Measurements from ENCODE around the gene HMBS. TPM values are rescaled to one million over a fixed set of nuclear protein-coding genes. Genes with fewer than 3 reads are reported as not detected.
A peak's percentile ranks its signal among the peaks of the same experiment; 100 is the strongest.
"Not testable (repeated sequence)": the region's sequence is repeated elsewhere in the genome, so short reads cannot be mapped to it uniquely, and the experiment has no call there.

The HMBS gene
- total RNA-seq, 6 experiments from 2014 or later: 31.1 to 45.6 (median 41.9) TPM

DNA sequence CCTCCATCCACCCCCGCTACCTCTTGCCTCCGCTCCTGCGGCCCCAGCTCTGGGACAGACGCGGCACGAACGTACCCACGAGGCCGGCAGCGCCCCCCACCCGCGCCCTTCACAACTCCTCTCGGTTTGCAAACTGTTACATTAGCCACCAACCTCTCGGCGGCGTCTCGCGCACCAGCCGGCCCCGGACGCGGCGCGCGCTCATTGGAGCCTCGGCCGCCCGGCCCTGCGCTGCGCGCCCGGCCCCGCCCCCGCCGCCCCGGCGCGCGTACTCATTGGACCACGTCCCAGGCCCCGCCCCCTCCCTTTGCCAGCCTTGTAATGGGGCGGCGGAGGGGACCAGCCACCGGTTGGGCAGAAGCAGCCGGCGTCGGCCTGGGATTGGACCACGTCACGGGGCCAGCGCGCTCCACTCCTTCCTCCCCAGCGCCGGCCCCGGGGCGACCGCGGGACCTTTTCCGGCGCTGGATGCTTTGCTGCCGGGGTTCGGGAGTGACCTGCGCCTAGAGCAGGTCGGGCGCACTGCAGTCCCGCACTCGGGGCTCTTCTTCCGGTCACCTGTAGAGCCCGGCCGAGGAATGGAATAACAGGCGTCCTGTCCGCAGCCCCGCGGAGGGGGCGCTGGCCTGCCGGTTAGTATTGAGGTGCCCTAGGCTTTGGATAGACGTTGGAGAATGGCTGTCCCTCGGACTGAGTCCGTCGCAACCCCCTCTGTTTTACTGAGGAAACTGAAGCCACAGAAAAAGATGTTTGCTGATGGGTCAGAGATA, 27.5 kb upstream of the HMBS start, which contains the start of gene HYOU1:
TSS of gene HYOU1 (minus strand) at position 206 of the 770 bp plus-strand sequence. CDS start 1,045 bp downstream, outside the sequence.
- H3K4me1 Mint-ChIP-seq (ENCODE audit: low read depth): peaks cover 30% of the 10 kb centered on the region
- H3K36me3 Mint-ChIP-seq (ENCODE audit: low read depth): peaks cover 28% of the 10 kb centered on the region
- TF ChIP-seq, protein P1, sequence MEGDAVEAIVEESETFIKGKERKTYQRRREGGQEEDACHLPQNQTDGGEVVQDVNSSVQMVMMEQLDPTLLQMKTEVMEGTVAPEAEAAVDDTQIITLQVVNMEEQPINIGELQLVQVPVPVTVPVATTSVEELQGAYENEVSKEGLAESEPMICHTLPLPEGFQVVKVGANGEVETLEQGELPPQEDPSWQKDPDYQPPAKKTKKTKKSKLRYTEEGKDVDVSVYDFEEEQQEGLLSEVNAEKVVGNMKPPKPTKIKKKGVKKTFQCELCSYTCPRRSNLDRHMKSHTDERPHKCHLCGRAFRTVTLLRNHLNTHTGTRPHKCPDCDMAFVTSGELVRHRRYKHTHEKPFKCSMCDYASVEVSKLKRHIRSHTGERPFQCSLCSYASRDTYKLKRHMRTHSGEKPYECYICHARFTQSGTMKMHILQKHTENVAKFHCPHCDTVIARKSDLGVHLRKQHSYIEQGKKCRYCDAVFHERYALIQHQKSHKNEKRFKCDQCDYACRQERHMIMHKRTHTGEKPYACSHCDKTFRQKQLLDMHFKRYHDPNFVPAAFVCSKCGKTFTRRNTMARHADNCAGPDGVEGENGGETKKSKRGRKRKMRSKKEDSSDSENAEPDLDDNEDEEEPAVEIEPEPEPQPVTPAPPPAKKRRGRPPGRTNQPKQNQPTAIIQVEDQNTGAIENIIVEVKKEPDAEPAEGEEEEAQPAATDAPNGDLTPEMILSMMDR (IDR thresholded peaks at IDR 0.05): peak; percentile 34
- H3K9me3 Mint-ChIP-seq: no peaks in the 10 kb centered on the region
- H3K4me3 Mint-ChIP-seq: peak within 1 kb of the TSS; percentile 91
- peak within 1 kb of the TSS; percentile 92 for H3K27ac Mint-ChIP-seq
- H3K27me3 Mint-ChIP-seq (ENCODE audit: insufficient read depth): peaks cover 1% of the 10 kb centered on the region; the same call in 1 of the 2 replicates
- peak; percentile 93 for DNase-seq

DNA sequence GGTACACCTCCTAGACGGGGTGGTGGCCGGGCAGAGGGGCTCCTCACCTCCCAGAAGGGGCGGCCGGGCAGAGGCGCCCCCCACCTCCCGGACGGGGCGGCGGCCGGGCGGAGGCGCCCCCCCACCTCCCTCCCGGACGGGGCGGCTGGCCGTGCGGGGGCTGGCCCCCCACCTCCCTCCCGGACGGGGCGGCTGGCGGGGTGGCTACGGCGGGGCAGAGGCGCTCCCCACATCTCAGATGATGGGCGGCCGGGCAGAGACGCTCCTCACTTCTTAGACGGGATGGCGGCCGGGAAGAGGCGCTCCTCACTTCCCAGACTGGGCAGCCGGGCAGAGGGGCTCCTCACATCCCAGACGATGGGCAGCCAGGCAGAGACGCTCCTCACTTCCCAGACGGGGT, 25.6 kb upstream of the HMBS start:
- Mint-ChIP-seq H3K36me3 (ENCODE audit: low read depth) (peaks cover 11% of the 10 kb centered on the region), H3K4me1 (ENCODE audit: low read depth) (peaks cover 39% of the 10 kb centered on the region)
- H3K27ac Mint-ChIP-seq; H3K4me3 Mint-ChIP-seq; H3K27me3 Mint-ChIP-seq (ENCODE audit: insufficient read depth); DNase-seq; H3K9me3 Mint-ChIP-seq: not testable (repeated sequence)

DNA sequence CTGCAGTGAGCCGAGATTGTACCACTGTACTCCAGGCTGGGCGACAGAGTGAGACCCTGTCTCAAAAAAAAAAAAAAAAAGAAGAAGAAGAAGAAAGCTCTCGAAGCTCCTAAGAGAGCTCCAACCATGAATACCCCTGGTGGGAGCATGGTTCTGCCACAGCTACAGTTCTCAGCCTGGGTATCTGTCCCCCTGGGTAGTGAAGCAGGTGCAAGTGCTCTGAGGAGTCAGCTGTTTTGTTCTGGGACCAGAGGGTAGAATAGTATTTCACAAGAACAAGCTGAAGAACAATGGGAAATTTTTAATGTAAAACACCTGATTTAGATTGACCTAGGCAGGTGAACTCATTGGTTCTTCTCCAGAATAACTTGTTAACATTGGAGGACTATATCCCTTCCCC, 23.4 kb upstream of the HMBS start:
- Mint-ChIP-seq H3K36me3 (ENCODE audit: low read depth) (no peaks in the 10 kb centered on the region; the same call in 1 of the 2 replicates), H3K9me3 (no peaks in the 10 kb centered on the region), H3K27me3 (ENCODE audit: insufficient read depth) (no peaks in the 10 kb centered on the region; the same call in 1 of the 2 replicates), H3K4me3 (no peak overlapping the region), H3K27ac (no peak overlapping the region; the same call in 1 of the 2 replicates), H3K4me1 (ENCODE audit: low read depth) (peaks cover 35% of the 10 kb centered on the region)
- no peak for DNase-seq
- TF ChIP-seq, protein P1 (IDR thresholded peaks at IDR 0.05): no peak

DNA sequence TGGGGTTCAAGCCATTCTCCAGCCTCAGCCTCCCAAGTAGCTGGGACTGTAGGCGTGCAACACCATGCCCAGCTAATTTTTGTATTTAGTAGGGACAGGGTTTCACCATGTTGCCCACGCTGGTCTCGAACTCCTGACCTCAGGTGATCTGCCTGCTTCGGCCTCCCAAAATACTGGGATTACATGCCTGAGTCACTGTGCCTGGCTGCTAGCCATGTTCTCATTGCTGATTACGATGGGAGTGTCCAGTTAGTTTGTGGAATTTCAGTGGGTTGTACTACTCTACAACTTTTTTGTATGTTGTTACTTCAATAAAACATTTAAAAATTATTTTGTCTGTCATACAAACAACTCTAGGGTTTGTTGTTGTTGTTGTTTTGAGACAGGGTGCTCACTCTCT, 21.9 kb upstream of the HMBS start:
- DNase-seq: peak; percentile 58
- TF ChIP-seq, protein P1 (IDR thresholded peaks at IDR 0.05): no peak
- Mint-ChIP-seq H3K9me3 (no peaks in the 10 kb centered on the region), H3K4me1 (ENCODE audit: low read depth) (peaks cover 43% of the 10 kb centered on the region), H3K4me3 (no peak overlapping the region), H3K27ac (peak overlapping the region; percentile 83), H3K27me3 (ENCODE audit: insufficient read depth) (no peaks in the 10 kb centered on the region), H3K36me3 (ENCODE audit: low read depth) (peaks cover 1% of the 10 kb centered on the region; the same call in 1 of the 2 replicates)

DNA sequence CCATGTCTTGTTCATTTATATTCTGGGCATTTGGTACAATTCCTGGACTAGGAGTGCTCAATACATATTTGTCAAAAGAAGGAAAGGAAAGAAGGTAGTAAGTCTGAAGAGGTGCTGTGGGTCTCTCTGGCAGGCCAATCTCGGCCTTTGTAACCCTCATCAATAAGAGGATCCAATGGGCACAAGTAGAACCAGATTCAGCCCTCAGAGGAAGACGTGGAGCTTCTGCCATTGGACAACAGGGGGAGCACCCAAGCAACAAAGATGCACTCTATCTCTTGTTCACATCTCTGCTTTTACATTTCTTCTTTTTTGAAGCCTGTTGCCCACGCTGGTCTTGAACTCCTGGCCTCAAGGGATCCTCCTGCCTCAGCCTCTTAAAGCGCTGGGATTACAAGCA, 19.3 kb upstream of the HMBS start:
- TF ChIP-seq, protein P1 (IDR thresholded peaks at IDR 0.05): peak; percentile 71
- Mint-ChIP-seq H3K27ac (no peak overlapping the region; the same call in 1 of the 2 replicates), H3K4me1 (ENCODE audit: low read depth) (peaks cover 40% of the 10 kb centered on the region), H3K9me3 (no peaks in the 10 kb centered on the region), H3K27me3 (ENCODE audit: insufficient read depth) (peaks cover 1% of the 10 kb centered on the region; the same call in 1 of the 2 replicates), H3K4me3 (no peak overlapping the region), H3K36me3 (ENCODE audit: low read depth) (peaks cover 9% of the 10 kb centered on the region; the same call in 1 of the 2 replicates)
- peak; percentile 38 for DNase-seq

All from HFFc6 (cell line).